ENCODE results near the gene TMEM40.

DNA sequence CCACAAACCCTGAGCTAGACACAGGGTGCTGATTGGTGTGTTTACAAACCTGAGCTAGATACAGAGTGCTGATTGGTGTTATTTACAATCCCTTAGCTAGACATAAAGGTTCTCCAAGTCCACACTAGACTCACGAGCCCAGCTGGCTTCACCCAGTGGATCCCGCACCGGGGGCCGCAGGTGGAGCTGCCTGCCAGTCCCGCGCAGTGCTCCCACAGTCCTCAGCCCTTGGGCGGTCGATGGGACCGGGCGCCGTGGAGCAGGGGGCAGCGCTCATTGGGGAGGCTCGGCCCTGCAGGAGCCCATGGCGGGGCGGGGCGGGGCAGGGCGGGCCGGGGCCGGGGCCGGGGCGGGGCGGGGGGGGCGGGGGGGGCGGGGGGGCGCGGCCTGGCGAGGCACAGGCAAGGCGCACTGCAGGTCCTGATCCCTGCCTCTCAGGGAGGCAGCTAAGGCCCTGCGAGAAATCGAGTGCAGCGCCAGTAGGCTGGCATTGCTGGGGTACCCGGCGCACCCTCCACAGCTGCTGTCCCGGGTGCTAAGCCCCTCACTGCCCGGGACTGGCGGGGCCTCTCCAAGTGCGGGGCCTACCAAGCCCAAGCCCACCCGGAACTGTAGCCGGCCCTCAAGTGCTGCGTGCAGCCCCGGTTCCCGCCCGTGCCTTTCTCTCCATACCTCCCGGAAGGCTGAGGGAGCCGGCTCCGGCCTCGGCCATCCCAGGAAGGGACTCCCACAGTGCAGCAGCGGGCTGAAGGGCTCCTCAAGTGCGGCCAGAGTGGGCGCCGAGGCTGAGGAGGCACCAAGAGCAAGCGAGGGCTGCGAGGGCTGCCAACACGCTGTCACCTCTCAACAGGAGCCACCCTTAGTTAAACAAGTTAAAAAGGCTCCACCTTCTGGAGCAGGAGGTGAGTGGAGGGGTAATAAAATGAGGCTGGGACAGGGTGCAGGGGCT is 9.8 kb upstream of the TMEM40 start:
- TF ChIP-seq, protein P1, sequence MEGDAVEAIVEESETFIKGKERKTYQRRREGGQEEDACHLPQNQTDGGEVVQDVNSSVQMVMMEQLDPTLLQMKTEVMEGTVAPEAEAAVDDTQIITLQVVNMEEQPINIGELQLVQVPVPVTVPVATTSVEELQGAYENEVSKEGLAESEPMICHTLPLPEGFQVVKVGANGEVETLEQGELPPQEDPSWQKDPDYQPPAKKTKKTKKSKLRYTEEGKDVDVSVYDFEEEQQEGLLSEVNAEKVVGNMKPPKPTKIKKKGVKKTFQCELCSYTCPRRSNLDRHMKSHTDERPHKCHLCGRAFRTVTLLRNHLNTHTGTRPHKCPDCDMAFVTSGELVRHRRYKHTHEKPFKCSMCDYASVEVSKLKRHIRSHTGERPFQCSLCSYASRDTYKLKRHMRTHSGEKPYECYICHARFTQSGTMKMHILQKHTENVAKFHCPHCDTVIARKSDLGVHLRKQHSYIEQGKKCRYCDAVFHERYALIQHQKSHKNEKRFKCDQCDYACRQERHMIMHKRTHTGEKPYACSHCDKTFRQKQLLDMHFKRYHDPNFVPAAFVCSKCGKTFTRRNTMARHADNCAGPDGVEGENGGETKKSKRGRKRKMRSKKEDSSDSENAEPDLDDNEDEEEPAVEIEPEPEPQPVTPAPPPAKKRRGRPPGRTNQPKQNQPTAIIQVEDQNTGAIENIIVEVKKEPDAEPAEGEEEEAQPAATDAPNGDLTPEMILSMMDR (IDR thresholded peaks at IDR 0.05) = no peak
- TF ChIP-seq EZH2 (IDR thresholded peaks at IDR 0.05; ENCODE audit: borderline replicate concordance, insufficient read depth, low read depth, low read length, poor library complexity, severe bottlenecking) = no peak

Measured in B cell (primary cell).